Mesothelial cell of epicardium (in vitro differentiated cells): ENCODE results near the gene GALNT6. TPM values are rescaled to one million over a fixed set of nuclear protein-coding genes. Genes with fewer than 3 reads are reported as not detected.

Experiments used
- DNase-seq, 2 experiments: peaks; one replicate each; pipeline ENCODE4 v3.0.0; 2021; ENCODE audit warnings: low spot score in 2 of 2; ENCODE audit not compliant: unreplicated experiment in 2 of 2
- H3K27ac Mint-ChIP-seq: 2 replicates; pipeline ENCODE4 v1.8.0; 2021; ENCODE audit warnings: mixed read lengths
- H3K27me3 Mint-ChIP-seq: 2 replicates; pipeline ENCODE4 v1.8.0; 2021; ENCODE audit warnings: low read depth, mixed read lengths
- H3K36me3 Mint-ChIP-seq: 2 replicates; pipeline ENCODE4 v1.8.0; 2021; ENCODE audit warnings: mixed read lengths
- H3K4me1 Mint-ChIP-seq: 2 replicates; pipeline ENCODE4 v1.8.0; 2021; ENCODE audit warnings: mixed read lengths
- H3K4me3 Mint-ChIP-seq: 2 replicates; pipeline ENCODE4 v1.8.0; 2021; ENCODE audit warnings: mild to moderate bottlenecking, moderate library complexity, mixed read lengths
- H3K9me3 Mint-ChIP-seq: 2 replicates; pipeline ENCODE4 v1.8.0; 2021; ENCODE audit warnings: mixed read lengths
- CTCF ChIP-seq: fragments of 200-600 bp; sonication (generic); IDR thresholded peaks from one replicate; pipeline ENCODE4 v1.5.0; 2021; ENCODE audit warnings: antibody characterized with exemption; ENCODE audit not compliant: unreplicated experiment
- total RNA-seq: library from RNA; stranded (reverse); gene quantifications from 3 replicates; pipeline ENCODE4 v1.2.1, GENCODE V29; 2021

Gene GALNT6
- total RNA-seq, 1 donor from 2014 or later = 12.8 TPM

GRCh38 chr12:51307655-51308593 lies 83.3 kb downstream of the GALNT6 start:
- DNase-seq = no peak
- Mint-ChIP-seq H3K4me3 (no peak overlapping the region), H3K27me3 (no peaks in the 10 kb centered on the region), H3K9me3 (no peaks in the 10 kb centered on the region), H3K4me1 (no peaks in the 10 kb centered on the region), H3K36me3 (no peaks in the 10 kb centered on the region), H3K27ac (no peak overlapping the region)
- no peak for TF ChIP-seq CTCF

GRCh38 chr12:51306507-51306906 lies 84.7 kb downstream of the GALNT6 start:
- no peaks in the 10 kb centered on the region for H3K36me3 Mint-ChIP-seq
- no peak overlapping the region for H3K4me3 Mint-ChIP-seq
- H3K9me3 Mint-ChIP-seq = no peaks in the 10 kb centered on the region
- no peak for DNase-seq
- H3K27me3 Mint-ChIP-seq = no peaks in the 10 kb centered on the region
- no peak for TF ChIP-seq CTCF
- no peaks in the 10 kb centered on the region for H3K4me1 Mint-ChIP-seq
- no peak overlapping the region for H3K27ac Mint-ChIP-seq

Other genes starting within 250 kb of the GALNT6 start
- gene TFCP2, start 218.3 kb downstream of the GALNT6 start, total RNA-seq = 43.3 to 45.6 TPM (median 44.9 TPM) in 3 replicates
- gene POU6F1, start 173.3 kb downstream of the GALNT6 start, total RNA-seq = 11.3 to 12.8 TPM (median 11.6 TPM) in 3 replicates
- gene DAZAP2, start 152.6 kb downstream of the GALNT6 start, total RNA-seq = 101 to 107 TPM (median 105 TPM) in 3 replicates
- gene SMAGP, start 121.0 kb downstream of the GALNT6 start, total RNA-seq = 21.5 to 23.0 TPM (median 22.2 TPM) in 3 replicates
- gene BIN2, start 67.2 kb downstream of the GALNT6 start, total RNA-seq = 0.18 TPM in 1 of 3 replicates, not detected in the others
- not detected in 3 replicates for gene CELA1, start 44.7 kb downstream of the GALNT6 start, total RNA-seq
- 17.5 to 21.2 TPM (median 17.6 TPM) in 3 replicates for gene SLC4A8, start 33.4 kb upstream of the GALNT6 start, total RNA-seq
- 2.7 to 3.2 TPM (median 2.7 TPM) in 3 replicates for gene SCN8A, start 199.8 kb upstream of the GALNT6 start, total RNA-seq